ENCODE results near the gene TMEM239.
"Not testable (repeated sequence)": the region's sequence is repeated elsewhere in the genome, so short reads cannot be mapped to it uniquely, and the experiment has no call there.

Gene TMEM239

DNA sequence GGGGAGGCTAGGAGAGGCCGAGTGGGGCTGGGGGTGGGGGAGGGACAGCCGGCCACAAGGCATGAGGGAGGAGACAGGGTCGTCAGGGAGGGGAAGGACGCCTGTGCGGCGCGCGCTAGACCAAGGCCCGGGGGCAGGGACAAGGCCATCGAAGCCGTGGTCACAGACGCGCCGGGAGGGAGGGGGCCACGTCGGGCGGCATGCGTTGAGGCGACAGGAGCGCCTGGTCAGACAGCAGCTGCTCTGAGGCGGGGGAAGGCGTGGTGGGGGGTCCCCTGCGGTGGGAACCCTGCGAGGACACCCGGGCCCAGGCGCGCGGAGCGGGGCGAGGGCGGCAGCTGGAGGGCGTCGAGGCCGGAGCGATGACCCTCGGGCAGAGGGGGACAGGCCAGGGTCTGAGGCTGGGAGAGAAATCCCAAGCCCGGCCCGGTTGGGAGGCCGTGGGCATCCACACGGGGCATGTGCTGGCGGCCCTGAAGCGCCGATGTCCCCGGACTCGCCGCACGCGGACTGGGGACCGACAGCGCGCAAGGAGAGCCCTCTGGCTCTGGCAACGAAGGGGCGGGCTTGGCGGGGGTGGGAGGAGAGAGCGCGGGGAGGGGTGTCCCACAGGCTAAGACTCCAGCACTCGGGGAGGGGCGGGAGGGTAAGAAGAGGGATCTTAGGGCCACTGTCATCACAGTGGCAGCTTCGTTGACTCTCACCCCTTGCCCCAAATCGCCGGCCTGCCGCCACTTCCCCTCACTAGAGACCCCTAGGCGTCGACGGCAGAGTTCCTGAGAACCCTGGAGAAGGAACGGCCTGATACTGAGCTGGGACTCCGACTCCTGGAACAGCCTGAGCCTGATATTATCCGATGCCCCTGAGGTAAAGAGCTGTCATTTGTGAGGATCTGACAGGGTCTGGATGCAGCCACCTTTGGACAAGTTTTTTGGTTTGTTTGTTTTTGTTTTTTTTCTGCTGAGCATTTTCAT lies 5.0 kb downstream of the TMEM239 start:
- DNase-seq (ENCODE audit: low read depth in 2 of 2) = no peak

DNA sequence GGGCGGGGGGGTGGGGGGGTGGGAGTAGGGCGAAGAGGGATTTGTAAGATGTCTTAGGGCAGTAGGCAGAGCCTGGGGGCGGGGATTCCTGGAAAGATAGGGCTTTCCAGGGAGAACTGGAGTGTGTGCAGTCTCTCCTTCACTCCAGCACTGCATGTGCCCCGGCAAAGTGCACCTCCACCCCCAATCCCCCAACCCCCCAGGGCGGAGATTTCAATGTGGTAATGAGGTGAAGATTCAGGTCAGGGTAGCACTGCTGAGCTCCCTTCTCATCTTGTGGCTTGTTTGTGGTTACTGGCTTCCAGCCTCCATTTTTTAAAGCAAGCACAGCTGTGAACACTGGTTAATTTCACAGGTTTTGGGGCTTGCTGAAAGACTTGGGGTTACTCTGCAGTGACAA lies 5.9 kb downstream of the TMEM239 start:
- no peak for DNase-seq (ENCODE audit: low read depth in 2 of 2)

DNA sequence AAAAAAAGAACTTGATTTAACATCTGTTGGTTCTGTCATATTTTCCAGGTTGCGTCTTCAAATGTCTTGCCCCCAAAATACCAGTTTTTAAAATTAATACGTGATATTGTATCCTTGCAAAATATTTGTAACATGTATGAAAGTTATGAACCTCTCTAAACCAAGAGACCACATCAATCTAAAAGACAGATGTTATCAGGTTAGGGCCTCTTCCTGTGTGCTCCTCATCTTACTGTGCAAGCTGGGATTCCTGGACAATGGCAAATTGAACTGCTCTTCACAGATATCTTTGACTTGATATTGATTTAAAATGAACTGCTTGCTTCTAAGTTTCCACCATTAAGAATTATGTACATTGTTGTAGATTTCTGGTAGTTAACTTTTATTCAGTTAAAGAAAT lies 9.6 kb downstream of the TMEM239 start:
- DNase-seq (ENCODE audit: low read depth in 2 of 2) = no peak

DNA sequence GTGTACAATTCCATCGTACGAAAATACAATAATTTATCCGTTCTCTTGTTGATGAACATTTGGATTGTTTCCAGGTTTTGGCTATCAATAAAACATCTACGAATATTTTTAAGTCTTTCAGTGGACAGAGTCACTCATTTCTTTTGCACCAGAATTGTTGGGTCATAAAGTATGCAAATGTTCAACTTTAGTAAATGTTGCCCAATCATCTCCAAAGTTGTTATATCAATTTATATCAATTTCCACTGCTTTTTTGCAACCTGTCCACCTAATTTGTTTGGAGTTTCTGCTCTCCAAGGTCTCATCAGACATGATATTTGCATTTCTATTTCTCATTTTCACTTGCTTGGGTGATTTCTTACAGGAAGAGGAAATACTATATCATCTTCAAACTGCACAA lies 10.5 kb downstream of the TMEM239 start:
- DNase-seq (ENCODE audit: low read depth in 2 of 2) = no peak

DNA sequence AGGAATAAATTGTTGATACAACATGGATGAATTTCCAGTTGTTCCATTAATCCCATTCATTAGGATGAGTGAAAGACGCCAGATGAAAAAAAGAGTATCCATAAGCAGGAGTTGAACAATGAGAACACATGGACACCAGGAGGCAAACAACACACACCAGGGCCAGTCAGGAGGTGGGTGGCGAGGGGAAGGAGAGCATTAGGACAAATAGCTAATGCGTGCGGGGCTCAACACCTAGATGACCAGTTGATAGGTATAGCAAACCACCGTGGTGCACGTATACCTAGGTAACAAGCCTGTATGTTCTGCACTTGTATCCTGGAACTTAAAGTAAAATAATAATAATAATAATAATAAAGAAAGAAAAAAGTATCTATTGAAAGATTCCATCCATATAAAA lies 13.2 kb downstream of the TMEM239 start:
- no peak for DNase-seq (ENCODE audit: low read depth in 2 of 2)

DNA sequence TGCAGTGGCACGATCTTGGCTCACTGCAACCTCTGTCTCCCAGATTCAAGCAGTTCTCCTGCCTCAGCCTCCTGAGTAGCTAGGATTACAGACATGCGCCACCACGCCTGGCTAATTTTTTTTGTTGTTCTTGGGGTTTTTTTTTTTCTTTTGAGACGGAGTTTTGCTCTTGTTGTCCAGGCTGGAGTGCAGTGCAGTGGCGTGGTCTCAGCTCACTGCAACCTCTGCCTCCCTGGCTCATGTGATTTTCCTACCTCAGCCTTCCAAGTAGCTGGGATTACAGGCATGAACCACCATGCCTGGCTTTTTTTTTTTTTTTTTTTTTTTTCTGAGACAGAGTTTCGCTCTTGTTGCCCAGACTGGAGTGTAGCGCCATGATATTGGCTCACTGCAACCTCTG lies 15.0 kb downstream of the TMEM239 start:
- not testable (repeated sequence) for DNase-seq (ENCODE audit: low read depth in 2 of 2)

DNA sequence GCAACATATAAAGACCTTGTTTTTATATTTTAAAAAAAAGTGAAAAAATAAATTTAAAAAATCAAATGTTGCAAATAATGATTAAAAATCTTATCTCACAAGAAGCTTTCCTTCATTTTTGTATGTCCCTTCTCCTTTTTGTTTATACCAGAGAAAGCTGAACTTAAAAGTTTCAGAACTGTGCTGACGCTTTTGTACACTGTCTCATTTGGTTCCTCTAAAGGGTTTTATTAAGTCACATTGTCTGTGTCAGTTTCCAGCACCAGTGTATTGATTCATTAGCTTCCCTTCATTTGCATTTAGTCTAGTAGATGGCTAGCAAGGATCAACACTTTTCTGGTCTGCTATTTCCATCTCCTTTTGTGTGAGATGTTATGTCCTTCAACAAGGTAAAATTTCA lies 17.6 kb downstream of the TMEM239 start:
- no peak for DNase-seq (ENCODE audit: low read depth in 2 of 2)

DNA sequence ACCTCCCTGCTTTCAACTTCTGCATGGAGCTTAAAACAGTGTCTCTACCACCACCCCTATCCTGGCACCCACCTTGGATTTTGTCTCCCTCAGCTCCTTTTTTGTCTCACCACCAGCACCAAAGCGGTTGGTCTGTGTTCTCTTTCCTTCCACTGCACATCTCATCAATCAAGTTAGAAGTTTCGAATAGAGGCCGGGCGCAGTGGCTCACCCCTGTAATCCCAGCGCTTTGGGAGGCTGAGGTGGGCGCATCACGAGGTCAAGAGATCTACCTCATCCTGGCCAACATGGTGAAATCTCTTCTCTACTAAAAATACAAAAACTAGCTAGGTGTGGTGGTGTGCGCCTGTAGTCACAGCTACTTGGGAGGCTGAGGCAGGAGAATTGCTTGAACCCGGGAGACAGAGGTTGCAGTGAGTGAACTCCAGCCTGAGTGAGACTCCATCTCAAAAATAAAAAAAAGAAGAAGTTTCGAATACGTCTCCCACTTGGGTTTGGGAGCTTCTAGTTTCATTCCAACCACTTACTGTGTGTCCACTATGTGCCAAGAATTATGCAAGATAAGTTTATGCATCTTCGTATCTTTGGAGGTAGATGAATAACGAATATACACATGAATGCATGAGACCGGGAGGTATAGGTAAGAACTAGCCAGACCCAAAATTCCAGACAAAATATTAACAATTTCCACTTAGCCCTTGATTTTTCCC lies 18.4 kb downstream of the TMEM239 start:
- no peak for DNase-seq (ENCODE audit: low read depth in 2 of 2)

DNA sequence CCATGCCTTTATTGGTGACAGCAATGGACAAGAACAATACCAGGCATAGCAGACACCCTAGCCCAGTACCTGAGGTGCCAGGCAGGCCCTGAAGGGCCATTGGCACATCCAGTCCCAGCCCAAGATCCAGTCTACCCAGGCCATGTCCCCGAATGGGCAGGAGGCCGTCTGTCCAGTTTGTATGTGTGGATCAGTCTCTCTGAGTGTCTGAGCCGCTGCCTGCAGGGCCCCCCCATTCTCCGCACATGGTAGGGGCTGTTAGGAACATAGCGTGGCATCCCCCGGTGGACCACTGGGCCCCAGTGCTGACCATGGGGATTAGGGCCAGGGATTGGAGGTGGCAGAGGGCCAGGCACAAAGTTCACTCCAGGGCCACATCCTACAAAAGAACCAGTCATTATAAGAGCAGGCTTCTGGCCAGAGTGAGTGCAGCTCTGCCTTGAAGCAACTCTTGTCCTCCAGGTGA lies 19.2 kb downstream of the TMEM239 start:
- no peak for DNase-seq (ENCODE audit: low read depth in 2 of 2)

DNA sequence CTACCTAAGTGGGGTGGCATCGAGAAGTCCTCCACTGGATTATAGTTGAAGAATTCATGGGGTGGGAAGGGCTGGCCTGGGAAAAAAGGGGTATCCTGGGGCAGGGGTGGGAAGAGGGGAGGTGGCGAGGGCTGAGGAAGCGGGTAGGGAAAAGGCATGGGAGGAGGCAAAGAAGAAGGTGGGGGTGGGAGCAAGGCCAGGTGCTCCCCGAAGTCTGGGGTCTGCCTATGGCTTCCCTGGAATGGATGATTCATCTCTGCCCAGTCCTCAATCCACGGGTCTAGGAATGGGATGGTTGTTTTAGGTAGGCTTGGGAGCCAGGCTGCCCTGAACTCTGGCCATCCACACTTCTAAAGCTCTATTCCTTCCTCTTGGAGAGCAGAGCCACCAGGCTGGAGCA lies 19.9 kb downstream of the TMEM239 start:
- no peak for DNase-seq (ENCODE audit: low read depth in 2 of 2)

DNA sequence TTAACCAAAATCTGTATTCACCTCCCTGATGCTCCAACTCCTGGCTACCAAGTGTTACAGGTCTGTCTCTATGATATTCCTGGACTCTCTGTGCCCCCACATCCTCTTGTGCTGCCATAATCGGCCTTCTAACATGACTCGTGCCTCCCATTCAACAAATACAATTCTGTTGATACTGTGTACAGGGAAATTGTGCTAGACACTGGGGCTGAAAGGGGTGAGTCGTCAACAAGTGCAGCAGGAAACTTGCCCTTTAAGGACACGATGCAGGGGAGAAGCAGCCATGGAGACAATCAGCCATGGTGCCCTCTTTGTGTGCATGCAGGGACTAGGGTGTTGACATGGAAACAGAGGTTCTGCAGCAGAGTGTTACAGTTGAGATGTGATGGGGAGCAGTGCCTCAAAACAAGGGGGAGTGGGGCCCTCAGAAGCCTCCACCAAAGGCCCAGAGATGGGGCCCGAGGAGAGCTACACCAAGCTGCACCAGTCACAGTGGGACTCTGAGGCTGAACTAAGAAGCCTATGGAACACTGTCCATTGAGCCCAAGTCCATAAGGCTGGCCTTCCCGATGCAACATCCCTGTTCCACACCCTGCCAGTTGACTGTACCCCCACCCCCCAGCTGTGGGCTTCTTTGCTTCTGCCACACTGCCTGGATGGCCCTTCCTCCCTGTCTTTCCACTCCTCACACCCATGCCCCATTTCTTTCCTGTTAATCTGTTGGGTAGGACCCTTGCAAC lies 21.2 kb downstream of the TMEM239 start:
- DNase-seq (ENCODE audit: low read depth in 2 of 2) = no peak

DNA sequence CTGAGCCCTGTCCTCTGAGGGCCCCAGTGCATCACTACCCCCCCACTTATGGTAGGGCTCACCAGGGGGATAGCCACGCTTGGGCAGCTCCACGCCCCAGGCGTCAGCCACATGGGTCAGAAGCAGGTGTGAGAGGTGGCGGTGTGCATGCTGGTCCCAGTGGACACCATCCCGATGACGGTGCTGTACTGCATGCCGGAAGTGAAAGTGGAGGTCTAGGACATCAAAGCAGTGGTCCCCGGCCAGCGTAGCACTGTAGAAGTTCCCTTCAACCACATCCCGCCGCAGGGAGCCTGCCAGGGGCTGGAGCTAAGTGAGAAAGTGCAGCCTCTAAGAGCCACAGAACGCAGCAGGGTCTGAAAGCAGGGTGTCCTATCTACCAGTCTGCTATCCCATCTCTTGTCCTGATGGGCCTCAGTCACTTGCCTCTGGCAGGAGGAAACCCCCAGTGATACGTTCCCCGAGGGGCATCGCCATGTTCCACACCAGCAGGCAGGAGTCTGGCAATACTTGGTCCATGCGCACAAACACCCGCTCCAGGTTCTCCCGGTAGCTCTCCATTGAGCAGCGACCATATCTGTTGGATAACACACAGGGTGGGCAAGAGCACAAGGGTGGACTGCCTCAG lies 22.1 kb downstream of the TMEM239 start:
- DNase-seq (ENCODE audit: low read depth in 2 of 2) = no peak

DNA sequence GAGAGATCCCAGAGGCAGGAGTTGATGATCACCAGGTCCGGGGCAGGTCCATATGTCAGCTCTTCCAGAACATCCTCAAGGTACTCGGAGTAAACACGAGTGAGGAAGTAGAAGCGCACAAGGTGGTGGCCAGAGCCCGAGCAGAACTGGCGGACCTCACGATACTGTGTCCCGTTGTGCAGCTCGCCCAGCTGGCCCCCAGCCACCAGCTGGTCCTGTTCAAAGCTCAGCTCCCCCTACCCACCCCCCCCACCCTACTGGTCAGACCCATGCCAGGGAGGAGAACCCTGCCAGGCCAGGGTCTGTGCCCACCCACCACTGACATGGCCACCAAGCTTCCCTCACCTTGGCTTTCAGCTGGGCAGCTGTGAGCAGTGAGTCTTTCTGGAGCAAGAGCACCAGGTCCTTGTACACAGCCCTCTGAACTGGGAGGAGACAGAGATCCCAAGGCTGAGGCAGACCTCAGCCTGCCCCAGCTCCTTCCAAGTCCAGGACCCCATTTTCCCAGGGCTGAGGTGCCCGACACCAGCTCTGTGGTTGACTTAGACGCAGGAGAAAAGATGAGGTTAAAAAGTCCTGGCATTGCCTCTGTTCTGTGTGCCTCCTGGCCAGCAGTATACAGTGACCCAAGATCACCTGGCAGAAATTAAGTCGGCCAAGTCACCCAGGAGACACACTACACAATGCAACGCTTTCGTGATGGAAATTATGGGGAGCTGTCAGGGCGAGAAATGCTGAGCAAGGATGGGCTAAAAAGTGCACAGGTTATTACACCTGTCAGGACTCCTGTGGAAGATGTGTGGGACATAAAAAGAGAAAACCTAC lies 22.9 kb downstream of the TMEM239 start:
- no peak for DNase-seq (ENCODE audit: low read depth in 2 of 2)

DNA sequence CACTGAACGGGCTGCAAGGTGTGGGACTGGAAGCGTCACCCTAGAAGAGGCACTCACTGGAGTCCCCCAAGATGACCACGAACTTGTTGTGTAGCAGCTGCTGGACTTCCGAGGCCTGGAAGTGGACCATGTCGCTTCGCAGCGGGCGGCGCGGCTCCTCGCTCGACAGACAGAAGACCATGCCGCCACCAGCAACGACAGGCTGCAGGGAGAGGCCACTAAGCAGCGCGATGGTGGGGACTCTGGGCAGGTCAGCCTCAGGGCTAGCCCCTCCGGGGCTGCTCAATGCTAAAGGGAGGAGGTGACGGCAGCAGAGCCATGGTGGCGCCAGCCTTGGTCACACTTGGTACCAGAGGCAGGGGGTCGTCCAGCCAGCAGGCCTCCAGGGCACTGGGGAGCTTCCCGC lies 23.6 kb downstream of the TMEM239 start:
- DNase-seq (ENCODE audit: low read depth in 2 of 2) = no peak

DNA sequence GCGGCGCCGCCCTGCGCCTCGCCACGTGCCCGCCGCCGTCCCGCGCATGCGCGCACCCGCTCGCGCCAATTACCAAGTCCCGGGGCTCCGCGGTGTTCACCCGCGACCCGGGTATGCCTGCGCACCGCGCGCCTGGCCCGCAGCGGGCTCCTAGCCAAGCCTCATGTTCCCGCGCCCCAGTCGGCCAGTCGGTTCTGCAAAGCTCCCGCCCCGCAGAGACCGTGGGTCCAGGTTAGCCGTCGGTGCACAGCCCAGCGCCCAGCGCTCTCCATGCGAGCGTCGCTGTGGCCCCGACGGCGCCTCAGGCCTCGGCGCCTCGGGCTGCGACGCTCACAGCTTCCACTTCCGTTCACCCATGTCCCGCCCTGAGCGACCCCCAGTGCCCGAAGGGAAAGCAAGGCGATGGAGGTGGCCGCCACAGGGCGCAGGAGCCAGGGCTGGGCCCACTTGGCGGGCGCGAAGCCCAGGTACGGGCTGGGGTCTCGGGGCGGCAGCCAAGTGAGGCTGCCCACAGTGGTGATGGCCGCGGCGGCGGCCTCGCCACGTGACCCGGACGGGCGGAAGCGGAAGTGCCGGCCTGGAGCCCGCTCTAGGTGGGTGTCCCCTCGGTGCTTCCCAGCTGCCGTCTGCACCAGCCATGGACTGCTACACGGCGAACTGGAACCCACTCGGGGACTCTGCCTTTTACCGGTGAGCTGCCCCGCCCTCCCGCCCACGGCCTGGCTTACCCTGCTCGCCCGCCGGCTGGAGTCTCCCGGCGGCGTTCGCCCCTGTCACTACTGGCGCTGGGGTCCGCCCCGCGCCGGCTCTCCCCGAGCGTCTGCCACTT lies 24.2 kb downstream of the TMEM239 start, which contains the start of the genes PCED1A and VPS16:
Gene PCED1A (minus strand): TSS at position 518 of the 829 bp plus-strand sequence. CDS start 743 bp downstream, outside the sequence.
Gene VPS16 (plus strand): TSS at position 608 of the 829 bp plus-strand sequence. CDS start 30 bp downstream, at position 638.
- DNase-seq (ENCODE audit: low read depth in 2 of 2) = peak; percentile 81 to 87

DNA sequence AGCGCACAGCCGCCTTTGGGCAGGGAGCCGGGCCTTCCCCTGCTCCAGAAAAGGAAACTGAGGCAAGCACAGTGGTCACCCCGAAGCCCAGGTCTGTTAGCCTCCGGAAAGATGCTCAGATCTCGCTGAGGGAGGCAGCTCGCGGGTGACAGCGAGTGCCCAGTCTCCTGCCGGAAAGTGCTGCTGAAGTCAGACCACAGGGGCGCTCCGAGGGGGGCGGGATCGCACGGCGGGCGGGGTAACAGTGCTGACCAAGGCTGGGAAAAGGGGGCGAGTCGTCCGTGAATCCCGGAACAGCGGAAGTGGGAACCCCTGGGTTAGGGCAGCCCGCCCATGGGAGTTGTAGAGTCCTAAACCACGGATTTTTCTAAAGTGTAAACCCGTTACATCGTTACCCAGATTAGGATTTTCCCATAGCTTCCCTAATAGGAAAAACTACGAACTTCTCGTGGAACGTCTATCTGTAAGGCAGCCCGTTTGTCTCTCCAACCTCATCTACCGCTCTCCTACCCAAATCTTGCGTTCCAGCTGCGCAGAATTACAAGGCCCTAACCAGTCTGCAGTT lies 24.9 kb downstream of the TMEM239 start:
- DNase-seq (ENCODE audit: low read depth in 2 of 2) = peak in 1 of 2 donors; percentile 18

DNA sequence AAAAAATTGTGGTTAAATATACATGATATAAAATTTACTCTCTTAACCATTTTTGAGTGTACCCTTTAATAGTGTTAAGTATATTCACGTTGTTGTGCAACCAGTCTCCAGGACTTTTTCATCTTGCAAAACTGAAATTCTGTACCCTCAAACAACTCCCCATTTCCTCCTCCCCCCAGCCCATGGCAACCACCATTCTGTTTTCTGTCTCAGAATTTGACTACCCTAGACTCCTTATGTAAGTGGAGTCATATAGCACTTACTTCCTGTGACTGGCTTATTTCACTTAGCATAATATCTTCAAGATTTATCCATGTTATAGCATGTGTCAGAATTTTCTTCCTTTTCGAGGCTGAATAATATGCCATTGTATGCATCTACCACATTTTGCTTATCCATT lies 29.4 kb downstream of the TMEM239 start:
- no peak for DNase-seq (ENCODE audit: low read depth in 2 of 2)

DNA sequence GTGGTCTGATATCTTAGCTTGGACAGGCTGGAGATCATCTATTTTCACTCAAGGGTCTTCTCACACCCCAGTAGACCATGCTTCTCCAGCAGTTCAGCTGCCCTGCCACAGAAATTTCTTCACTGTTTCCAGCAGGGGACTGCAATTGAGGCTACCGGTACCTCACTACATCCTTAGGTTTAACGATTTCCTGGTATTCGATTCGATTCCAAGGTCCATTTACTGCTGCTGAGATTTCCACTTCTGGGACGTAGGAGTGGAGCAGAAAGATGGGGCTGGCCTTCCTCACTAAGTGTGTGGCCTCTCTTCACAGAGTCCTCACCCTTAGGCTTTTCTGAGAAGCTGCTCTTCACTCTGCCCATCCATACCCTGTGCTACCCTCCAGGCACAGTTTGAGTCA lies 30.5 kb downstream of the TMEM239 start:
- DNase-seq (ENCODE audit: low read depth in 2 of 2) = no peak

DNA sequence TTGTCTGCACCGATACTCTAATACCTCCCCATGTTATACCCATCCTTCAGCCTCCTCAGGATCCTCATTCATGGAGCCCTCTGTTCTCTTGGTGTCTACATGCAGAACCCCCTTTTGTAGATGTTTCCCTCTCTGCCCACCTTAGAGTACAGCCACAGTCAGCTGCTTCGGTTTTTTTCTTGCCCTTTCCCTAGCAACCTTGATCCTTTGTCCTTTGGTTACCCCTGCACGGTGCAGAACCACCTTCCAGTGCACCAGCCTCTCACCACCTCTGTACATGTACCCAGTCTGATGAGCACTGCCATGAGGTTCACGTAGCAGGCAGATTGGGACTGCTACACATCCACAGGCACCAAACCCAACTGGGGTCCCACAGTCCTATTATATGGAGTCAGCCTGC lies 31.6 kb downstream of the TMEM239 start:
- no peak for DNase-seq (ENCODE audit: low read depth in 2 of 2)
